BJ (cell line): ENCODE measurements around the gene ANKHD1. TPM values are rescaled to one million over a fixed set of nuclear protein-coding genes. Genes with fewer than 3 reads are reported as not detected.

Source experiments
- CTCF ChIA-PET: fragments of 350-600 bp; formaldehyde crosslinking; extraction: SDS; loops from one replicate; lab custom pipeline; 2021; ENCODE audit warnings: antibody characterized with exemption, inconsistent platforms; lab: Yijun Ruan, JAX
- POLR2A ChIA-PET: fragments of 300-600 bp; sonication (Branson Sonifier 250); formaldehyde crosslinking; extraction: SDS; loops from one replicate; lab custom pipeline; 2021; ENCODE audit warnings: antibody characterized with exemption; lab: Charles Lee
- DNase-seq: peaks from one replicate; pipeline ENCODE4 v3.0.0-alpha.2; 2011; ENCODE audit warnings: low read depth
- H3K27me3 ChIP-seq: 2 replicates; pipeline ENCODE4 v1.6.0; 2011; ENCODE audit warnings: low read length; ENCODE audit not compliant: control insufficient read depth, insufficient read depth
- H3K36me3 ChIP-seq: 2 replicates; pipeline ENCODE4 v1.5.1; 2011; ENCODE audit warnings: low read length; ENCODE audit not compliant: control insufficient read depth, insufficient read depth
- H3K4me3 ChIP-seq: 2 replicates; pipeline ENCODE4 v1.5.1; 2011; ENCODE audit warnings: low read depth, mild to moderate bottlenecking, control low read depth, low read length
- CTCF ChIP-seq: IDR thresholded peaks from 2 replicates; pipeline ENCODE4 v1.5.1; 2011; ENCODE audit warnings: low read depth, mild to moderate bottlenecking, control low read depth, inconsistent platforms, low read length, moderate library complexity; ENCODE audit not compliant: insufficient read depth
- polyA plus RNA-seq: library from polyadenylated mRNA; depleted of rRNA; stranded (reverse); fragments of >200 nt; gene quantifications from 2 replicates; pipeline ENCODE4 v1.2.3, GENCODE V29; 2011

The ANKHD1 gene
- polyA plus RNA-seq, 1 experiment = 28.0 TPM

- ChIA-PET POLR2A (no interaction called here), CTCF (no interaction called here)
- Histone ChIP-seq H3K27me3 (no peaks in the 10 kb centered on the region), H3K36me3 (peaks cover 7% of the 10 kb centered on the region), H3K4me3 (no peak overlapping the region)
- TF ChIP-seq CTCF = no peak
- DNase-seq = no peak
Measured at GRCh38 chr5:140524003-140524402, 122.4 kb downstream of the ANKHD1 start.

GRCh38 chr5:140540227-140540626, 138.6 kb downstream of the ANKHD1 start:
- POLR2A ChIA-PET = no interaction called here
- no peak for DNase-seq
- TF ChIP-seq CTCF = no peak
- no peak overlapping the region for H3K4me3 ChIP-seq
- H3K36me3 ChIP-seq = peaks cover 6% of the 10 kb centered on the region
- CTCF ChIA-PET = interaction anchor here (1.7 kb wide), 1 partner anchor 95 kb away, joined by 5 read pairs; no protein-coding TSS in a partner anchor
- no peaks in the 10 kb centered on the region for H3K27me3 ChIP-seq

- no peak for DNase-seq
- no peaks in the 10 kb centered on the region for H3K27me3 ChIP-seq
- no peak overlapping the region for H3K4me3 ChIP-seq
- no peak for TF ChIP-seq CTCF
- POLR2A ChIA-PET = interaction anchor here (0.7 kb wide), 1 partner anchor 11 kb away, joined by 11 read pairs; no protein-coding TSS in a partner anchor
- H3K36me3 ChIP-seq = peaks cover 3% of the 10 kb centered on the region; the same call in 1 of the 2 replicates
- CTCF ChIA-PET = interaction anchor here (1.3 kb wide), 1 partner anchor 10 kb away, joined by 3 read pairs; no protein-coding TSS in a partner anchor
Measured at GRCh38 chr5:140542972-140543371, 141.3 kb downstream of the ANKHD1 start.

GRCh38 chr5:140544986-140545385, 143.4 kb downstream of the ANKHD1 start:
- Histone ChIP-seq H3K27me3 (no peaks in the 10 kb centered on the region), H3K4me3 (no peak overlapping the region), H3K36me3 (peaks cover 3% of the 10 kb centered on the region; the same call in 1 of the 2 replicates)
- ChIA-PET POLR2A (no interaction called here), CTCF (no interaction called here)
- no peak for DNase-seq
- no peak for TF ChIP-seq CTCF

GRCh38 chr5:140545606-140546005, 144.0 kb downstream of the ANKHD1 start:
- ChIA-PET POLR2A (no interaction called here), CTCF (interaction anchor here (0.7 kb wide), 1 partner anchor 627 kb away, joined by 3 read pairs; no protein-coding TSS in a partner anchor)
- peaks cover 9% of the 10 kb centered on the region for H3K36me3 ChIP-seq
- H3K27me3 ChIP-seq = no peaks in the 10 kb centered on the region
- TF ChIP-seq CTCF = no peak
- H3K4me3 ChIP-seq = no peak overlapping the region
- DNase-seq = no peak
